Parathyroid adenoma (tissue), 2 donors: ENCODE results near the gene CTDSPL.

ENCODE experiments used
- H2AFZ ChIP-seq: fragments of 300-600 bp; sonication (generic); one replicate; pipeline ENCODE4 v1.7.0; 2017; ENCODE audit warnings: antibody characterized with exemption, mild to moderate bottlenecking
- H3K27ac ChIP-seq: fragments of 300-600 bp; sonication (generic); one replicate; pipeline ENCODE4 v1.7.0; 2017
- H3K27me3 ChIP-seq: fragments of 300-600 bp; sonication (generic); one replicate; pipeline ENCODE4 v1.7.0; 2017; ENCODE audit warnings: low read length; ENCODE audit not compliant: control insufficient read depth, insufficient read depth
- H3K36me3 ChIP-seq: fragments of 300-600 bp; sonication (generic); one replicate; pipeline ENCODE4 v1.7.0; 2017; ENCODE audit warnings: low read length; ENCODE audit not compliant: control insufficient read depth, insufficient read depth
- H3K4me1 ChIP-seq: fragments of 300-600 bp; sonication (generic); one replicate; pipeline ENCODE4 v1.7.0; 2017; ENCODE audit warnings: control low read depth
- H3K4me2 ChIP-seq: fragments of 300-600 bp; sonication (generic); one replicate; pipeline ENCODE4 v1.7.0; 2017; ENCODE audit warnings: low read length
- H3K4me3 ChIP-seq: fragments of 300-600 bp; sonication (generic); one replicate; pipeline ENCODE4 v1.7.0; 2017; ENCODE audit warnings: low read depth, low read length
- H3K79me2 ChIP-seq: fragments of 300-600 bp; sonication (generic); one replicate; pipeline ENCODE4 v1.7.0; 2017; ENCODE audit warnings: control low read depth
- H3K9ac ChIP-seq: fragments of 300-600 bp; sonication (generic); one replicate; pipeline ENCODE4 v1.7.0; 2017; ENCODE audit warnings: mild to moderate bottlenecking
- H3K9me3 ChIP-seq: fragments of 300-600 bp; sonication (generic); one replicate; pipeline ENCODE4 v1.7.0; 2017; ENCODE audit warnings: low read length; ENCODE audit not compliant: control insufficient read depth
- CTCF ChIP-seq: fragments of 300-600 bp; sonication (generic); IDR thresholded peaks from one replicate; pipeline ENCODE4 v1.7.0; 2017; ENCODE audit warnings: antibody characterized with exemption, mild to moderate bottlenecking
- donor health status: primary hyperparathyroidism.

The CTDSPL gene

GRCh38 chr3:37891227-37891626, 29.5 kb downstream of the CTDSPL start:
- Histone ChIP-seq H3K9ac (no peak overlapping the region), H3K27ac (no peak overlapping the region)

GRCh38 chr3:37892927-37893600, 31.4 kb downstream of the CTDSPL start:
- no peak overlapping the region for H3K4me2 ChIP-seq
- no peaks in the 10 kb centered on the region for H3K36me3 ChIP-seq
- H3K79me2 ChIP-seq, result peaks cover 3% of the 10 kb centered on the region
- no peak overlapping the region for H3K27ac ChIP-seq
- no peaks in the 10 kb centered on the region for H3K27me3 ChIP-seq
- no peaks in the 10 kb centered on the region for H3K4me1 ChIP-seq
- no peak overlapping the region for H3K4me3 ChIP-seq
- no peaks in the 10 kb centered on the region for H3K9me3 ChIP-seq
- H3K9ac ChIP-seq, result no peak overlapping the region
- no peak overlapping the region for H2AFZ ChIP-seq
- TF ChIP-seq CTCF, result no peak

More at GRCh38 chr3:37891227-37891626, 29.5 kb downstream of the CTDSPL start:
- Histone ChIP-seq H3K79me2 (peaks cover 5% of the 10 kb centered on the region), H3K36me3 (no peaks in the 10 kb centered on the region), H3K9me3 (no peaks in the 10 kb centered on the region), H3K4me1 (peaks cover 9% of the 10 kb centered on the region), H3K4me3 (no peak overlapping the region), H3K4me2 (no peak overlapping the region), H3K27me3 (no peaks in the 10 kb centered on the region), H2AFZ (no peak overlapping the region)
- no peak for TF ChIP-seq CTCF

- Histone ChIP-seq H3K9me3 (no peaks in the 10 kb centered on the region), H3K36me3 (no peaks in the 10 kb centered on the region), H3K79me2 (peaks cover 7% of the 10 kb centered on the region), H3K4me1 (no peaks in the 10 kb centered on the region), H3K4me3 (no peak overlapping the region), H2AFZ (no peak overlapping the region), H3K4me2 (no peak overlapping the region), H3K27ac (no peak overlapping the region), H3K27me3 (no peaks in the 10 kb centered on the region), H3K9ac (no peak overlapping the region)
- TF ChIP-seq CTCF, result no peak
Measured at GRCh38 chr3:37896827-37897226, 35.1 kb downstream of the CTDSPL start.

GRCh38 chr3:37897763-37898162, 36.1 kb downstream of the CTDSPL start:
- Histone ChIP-seq H3K9me3 (no peaks in the 10 kb centered on the region), H3K27me3 (no peaks in the 10 kb centered on the region), H2AFZ (no peak overlapping the region), H3K9ac (no peak overlapping the region), H3K27ac (no peak overlapping the region), H3K79me2 (peaks cover 7% of the 10 kb centered on the region), H3K36me3 (no peaks in the 10 kb centered on the region), H3K4me3 (no peak overlapping the region), H3K4me2 (no peak overlapping the region), H3K4me1 (no peaks in the 10 kb centered on the region)
- TF ChIP-seq CTCF, result no peak

- Histone ChIP-seq H3K27me3 (no peaks in the 10 kb centered on the region), H3K9ac (no peak overlapping the region), H3K4me3 (no peak overlapping the region), H3K79me2 (peaks cover 7% of the 10 kb centered on the region), H3K4me1 (no peaks in the 10 kb centered on the region), H3K4me2 (no peak overlapping the region), H2AFZ (no peak overlapping the region), H3K36me3 (no peaks in the 10 kb centered on the region), H3K9me3 (no peaks in the 10 kb centered on the region), H3K27ac (no peak overlapping the region)
- TF ChIP-seq CTCF, result no peak
Measured at GRCh38 chr3:37898424-37898823, 36.7 kb downstream of the CTDSPL start.
